Liver (tissue), 3 donors: ENCODE measurements around the gene YEATS2.
"Not testable (repeated sequence)": the region's sequence is repeated elsewhere in the genome, so short reads cannot be mapped to it uniquely, and the experiment has no call there.

Experiments used
- EGR1 ChIP-seq, 2 donors: IDR thresholded peaks; 2 replicates each; pipeline ENCODE4 v1.6.1; 2016 to 2018; ENCODE audit warnings: antibody characterized with exemption in 2 of 2, low read depth in 2 of 2
- GABPA ChIP-seq, 2 donors: IDR thresholded peaks in 1 of 2; conservative IDR thresholded peaks in 1 of 2; 2 replicates each; pipeline ENCODE4 v1.6.1; 2016; ENCODE audit warnings: antibody characterized with exemption in 2 of 2, mild to moderate bottlenecking in 1 of 2, moderate library complexity in 1 of 2
- JUND ChIP-seq, 2 donors: IDR thresholded peaks; 2 replicates each; pipeline ENCODE4 v1.6.1; 2016; ENCODE audit warnings: antibody characterized with exemption in 2 of 2
- MAX ChIP-seq: IDR thresholded peaks from 2 replicates; pipeline ENCODE4 v1.6.1; 2016; ENCODE audit warnings: antibody characterized with exemption
- RXRA ChIP-seq, 2 donors: IDR thresholded peaks; 2 replicates each; pipeline ENCODE4 v1.6.1; 2017 to 2018; ENCODE audit warnings: antibody characterized with exemption in 2 of 2, mild to moderate bottlenecking in 1 of 2
- SP1 ChIP-seq: IDR thresholded peaks from 2 replicates; pipeline ENCODE4 v1.6.1; 2018; ENCODE audit warnings: antibody characterized with exemption, mild to moderate bottlenecking
- YY1 ChIP-seq: IDR thresholded peaks from 2 replicates; pipeline ENCODE4 v1.6.1; 2016; ENCODE audit warnings: antibody characterized with exemption, mild to moderate bottlenecking
- ZBTB33 ChIP-seq: IDR thresholded peaks from 2 replicates; pipeline ENCODE4 v1.6.1; 2016; ENCODE audit warnings: antibody characterized with exemption
- TF ChIP-seq, protein P1 (sequence below): IDR thresholded peaks from 2 replicates; pipeline ENCODE4 v1.6.1; 2016; ENCODE audit warnings: antibody characterized with exemption, mild to moderate bottlenecking
- TF ChIP-seq, protein P2 (sequence below): fragments of 150-350 bp; IDR thresholded peaks from 2 replicates; pipeline ENCODE4 v1.5.1; 2017; ENCODE audit warnings: improper control_type of control experiment, low read depth, low read length; ENCODE audit not compliant: missing input control
- donor health status: healthy.
- donor health status: healthy.

DNA sequence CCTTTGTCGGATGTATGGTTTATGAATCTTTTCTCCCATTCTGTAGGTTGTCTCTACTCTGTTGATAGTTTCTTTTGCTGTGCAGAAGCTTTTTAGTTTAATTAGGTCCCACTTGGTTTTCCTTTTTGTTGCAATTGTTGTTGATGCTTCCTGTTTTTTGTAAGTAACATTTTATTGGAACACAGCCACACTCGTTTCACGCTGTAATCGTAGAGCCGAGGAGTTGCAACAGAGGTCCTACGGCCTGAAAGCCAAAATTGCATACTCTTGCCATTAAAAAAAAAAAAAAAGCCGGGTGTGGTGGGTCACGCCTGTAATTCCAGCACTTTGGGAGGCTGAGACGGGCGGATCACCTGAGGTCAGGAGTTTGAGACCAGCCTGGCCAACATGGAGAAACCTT lies 86.9 kb downstream of the YEATS2 start:
- TF ChIP-seq, protein P1, sequence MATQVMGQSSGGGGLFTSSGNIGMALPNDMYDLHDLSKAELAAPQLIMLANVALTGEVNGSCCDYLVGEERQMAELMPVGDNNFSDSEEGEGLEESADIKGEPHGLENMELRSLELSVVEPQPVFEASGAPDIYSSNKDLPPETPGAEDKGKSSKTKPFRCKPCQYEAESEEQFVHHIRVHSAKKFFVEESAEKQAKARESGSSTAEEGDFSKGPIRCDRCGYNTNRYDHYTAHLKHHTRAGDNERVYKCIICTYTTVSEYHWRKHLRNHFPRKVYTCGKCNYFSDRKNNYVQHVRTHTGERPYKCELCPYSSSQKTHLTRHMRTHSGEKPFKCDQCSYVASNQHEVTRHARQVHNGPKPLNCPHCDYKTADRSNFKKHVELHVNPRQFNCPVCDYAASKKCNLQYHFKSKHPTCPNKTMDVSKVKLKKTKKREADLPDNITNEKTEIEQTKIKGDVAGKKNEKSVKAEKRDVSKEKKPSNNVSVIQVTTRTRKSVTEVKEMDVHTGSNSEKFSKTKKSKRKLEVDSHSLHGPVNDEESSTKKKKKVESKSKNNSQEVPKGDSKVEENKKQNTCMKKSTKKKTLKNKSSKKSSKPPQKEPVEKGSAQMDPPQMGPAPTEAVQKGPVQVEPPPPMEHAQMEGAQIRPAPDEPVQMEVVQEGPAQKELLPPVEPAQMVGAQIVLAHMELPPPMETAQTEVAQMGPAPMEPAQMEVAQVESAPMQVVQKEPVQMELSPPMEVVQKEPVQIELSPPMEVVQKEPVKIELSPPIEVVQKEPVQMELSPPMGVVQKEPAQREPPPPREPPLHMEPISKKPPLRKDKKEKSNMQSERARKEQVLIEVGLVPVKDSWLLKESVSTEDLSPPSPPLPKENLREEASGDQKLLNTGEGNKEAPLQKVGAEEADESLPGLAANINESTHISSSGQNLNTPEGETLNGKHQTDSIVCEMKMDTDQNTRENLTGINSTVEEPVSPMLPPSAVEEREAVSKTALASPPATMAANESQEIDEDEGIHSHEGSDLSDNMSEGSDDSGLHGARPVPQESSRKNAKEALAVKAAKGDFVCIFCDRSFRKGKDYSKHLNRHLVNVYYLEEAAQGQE = not testable (repeated sequence)
- not testable (repeated sequence) for TF ChIP-seq JUND (IDR thresholded peaks at IDR 0.05); EGR1 (IDR thresholded peaks at IDR 0.05; ENCODE audit: low read depth in 2 of 2); SP1; RXRA (IDR thresholded peaks at IDR 0.05); MAX; GABPA (IDR thresholded peaks at IDR 0.05 in 1 of 2, conservative IDR thresholded peaks at IDR 0.05 in 1 of 2); YY1; ZBTB33
- TF ChIP-seq, protein P2, sequence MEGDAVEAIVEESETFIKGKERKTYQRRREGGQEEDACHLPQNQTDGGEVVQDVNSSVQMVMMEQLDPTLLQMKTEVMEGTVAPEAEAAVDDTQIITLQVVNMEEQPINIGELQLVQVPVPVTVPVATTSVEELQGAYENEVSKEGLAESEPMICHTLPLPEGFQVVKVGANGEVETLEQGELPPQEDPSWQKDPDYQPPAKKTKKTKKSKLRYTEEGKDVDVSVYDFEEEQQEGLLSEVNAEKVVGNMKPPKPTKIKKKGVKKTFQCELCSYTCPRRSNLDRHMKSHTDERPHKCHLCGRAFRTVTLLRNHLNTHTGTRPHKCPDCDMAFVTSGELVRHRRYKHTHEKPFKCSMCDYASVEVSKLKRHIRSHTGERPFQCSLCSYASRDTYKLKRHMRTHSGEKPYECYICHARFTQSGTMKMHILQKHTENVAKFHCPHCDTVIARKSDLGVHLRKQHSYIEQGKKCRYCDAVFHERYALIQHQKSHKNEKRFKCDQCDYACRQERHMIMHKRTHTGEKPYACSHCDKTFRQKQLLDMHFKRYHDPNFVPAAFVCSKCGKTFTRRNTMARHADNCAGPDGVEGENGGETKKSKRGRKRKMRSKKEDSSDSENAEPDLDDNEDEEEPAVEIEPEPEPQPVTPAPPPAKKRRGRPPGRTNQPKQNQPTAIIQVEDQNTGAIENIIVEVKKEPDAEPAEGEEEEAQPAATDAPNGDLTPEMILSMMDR = not testable (repeated sequence)
